ENCODE results near the gene MUC5B.

DNA sequence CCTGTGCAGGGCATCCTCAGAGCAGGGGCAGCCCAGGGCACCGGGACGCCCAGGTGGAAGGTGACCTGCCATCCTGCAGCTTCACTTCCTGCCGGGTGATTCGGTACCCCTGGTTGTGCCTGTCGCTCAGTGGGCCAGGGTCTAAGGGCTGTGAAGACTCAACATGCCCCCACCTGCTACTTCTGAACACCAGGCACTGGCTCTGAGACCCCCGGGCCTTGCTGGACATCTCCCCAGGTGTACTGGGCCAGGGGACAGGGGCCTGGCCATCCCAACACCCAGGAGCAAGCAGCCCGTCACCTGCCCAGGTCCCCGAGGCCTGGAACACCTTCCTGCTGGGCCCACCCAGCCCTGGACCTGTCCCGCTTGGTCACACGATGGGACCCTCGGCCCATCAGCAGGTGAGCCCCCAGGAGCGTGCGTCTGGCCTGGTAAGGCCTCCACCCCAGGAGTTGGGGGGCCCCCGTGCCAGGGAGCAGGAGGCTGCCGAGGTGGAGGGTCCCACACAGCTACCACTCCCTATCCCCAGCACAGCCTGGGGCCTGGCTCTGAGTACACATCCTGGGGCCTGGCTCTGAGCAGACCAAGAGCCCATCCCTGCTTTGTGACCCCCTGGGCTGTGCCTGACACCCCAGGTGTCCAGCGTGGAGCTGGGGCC is 3.9 kb upstream of the MUC5B start:
- TF ChIP-seq, protein P1, sequence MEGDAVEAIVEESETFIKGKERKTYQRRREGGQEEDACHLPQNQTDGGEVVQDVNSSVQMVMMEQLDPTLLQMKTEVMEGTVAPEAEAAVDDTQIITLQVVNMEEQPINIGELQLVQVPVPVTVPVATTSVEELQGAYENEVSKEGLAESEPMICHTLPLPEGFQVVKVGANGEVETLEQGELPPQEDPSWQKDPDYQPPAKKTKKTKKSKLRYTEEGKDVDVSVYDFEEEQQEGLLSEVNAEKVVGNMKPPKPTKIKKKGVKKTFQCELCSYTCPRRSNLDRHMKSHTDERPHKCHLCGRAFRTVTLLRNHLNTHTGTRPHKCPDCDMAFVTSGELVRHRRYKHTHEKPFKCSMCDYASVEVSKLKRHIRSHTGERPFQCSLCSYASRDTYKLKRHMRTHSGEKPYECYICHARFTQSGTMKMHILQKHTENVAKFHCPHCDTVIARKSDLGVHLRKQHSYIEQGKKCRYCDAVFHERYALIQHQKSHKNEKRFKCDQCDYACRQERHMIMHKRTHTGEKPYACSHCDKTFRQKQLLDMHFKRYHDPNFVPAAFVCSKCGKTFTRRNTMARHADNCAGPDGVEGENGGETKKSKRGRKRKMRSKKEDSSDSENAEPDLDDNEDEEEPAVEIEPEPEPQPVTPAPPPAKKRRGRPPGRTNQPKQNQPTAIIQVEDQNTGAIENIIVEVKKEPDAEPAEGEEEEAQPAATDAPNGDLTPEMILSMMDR (IDR thresholded peaks at IDR 0.05; ENCODE audit: insufficient read depth, low read depth, low read length) = no peak
- TF ChIP-seq EZH2 (IDR thresholded peaks at IDR 0.05; ENCODE audit: insufficient read depth, low read length) = no peak

Measured in astrocyte (in vitro differentiated cells and primary cell).